ENCODE results near the gene TMEM117.
"Not testable (repeated sequence)": the region's sequence is repeated elsewhere in the genome, so short reads cannot be mapped to it uniquely, and the experiment has no call there.

The TMEM117 gene

DNA sequence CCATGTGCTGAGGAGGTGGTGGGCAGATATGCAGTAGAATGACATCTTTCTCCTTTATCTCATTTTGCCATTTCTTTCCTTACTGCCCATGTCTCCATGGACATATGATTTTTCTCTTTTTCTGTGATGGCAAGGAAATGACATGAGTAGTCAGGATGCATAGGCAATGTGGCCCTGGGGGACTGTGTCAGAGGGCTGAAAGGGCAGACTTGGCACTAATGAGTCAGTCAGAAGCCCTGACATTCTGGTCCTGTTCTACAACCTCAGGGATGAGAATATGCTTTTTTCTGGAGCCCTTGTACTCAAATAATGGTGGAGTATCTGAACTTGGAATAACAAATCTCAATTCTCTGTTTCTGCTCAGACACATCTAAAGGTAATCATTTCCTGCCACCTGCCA, 167.8 kb downstream of the TMEM117 start:
- DNase-seq = no peak
- intact Hi-C loops (cut with DNase I) = no loop called here

DNA sequence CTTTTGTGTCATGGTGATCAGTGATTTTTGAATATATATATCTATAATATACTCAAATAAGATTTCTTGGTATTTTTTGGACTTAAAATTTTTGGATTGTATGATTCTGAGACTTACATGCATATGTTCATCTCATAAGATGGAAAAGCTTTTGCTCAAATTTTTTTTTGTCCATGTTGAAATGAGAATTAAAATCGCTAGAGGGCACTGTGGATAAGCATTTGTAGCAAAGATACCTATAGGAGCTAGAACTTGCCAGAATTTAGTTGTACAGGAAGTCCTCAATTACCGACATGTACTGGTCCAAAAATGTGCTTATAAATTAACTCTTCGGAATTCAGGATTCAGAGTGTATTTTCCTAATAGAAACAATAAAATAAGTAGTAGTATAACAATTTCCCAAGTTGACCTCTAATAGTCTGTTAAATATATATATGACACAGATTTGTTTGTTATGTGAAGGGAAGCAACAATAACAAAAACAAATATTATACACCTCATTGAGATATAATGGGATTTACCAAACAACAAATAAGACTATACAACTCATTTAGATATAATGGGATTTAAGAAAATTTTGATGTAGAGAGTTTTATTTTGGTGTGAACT, 179.6 kb downstream of the TMEM117 start:
- intact Hi-C loops (cut with DNase I) = loop anchor here (2.0 to 5.0 kb wide), 2 partner anchors 862 to 915 kb away; partner anchors contain the start of gene NELL2
- no peak for DNase-seq

- DNase-seq = no peak
- intact Hi-C loops (cut with DNase I) = loop anchor here (5.0 kb wide), 1 partner anchor 860 kb away; the partner anchor contains the start of gene NELL2
These were observed 181.3 kb downstream of the TMEM117 start for GRCh38 chr12:44017216-44017615.

DNA sequence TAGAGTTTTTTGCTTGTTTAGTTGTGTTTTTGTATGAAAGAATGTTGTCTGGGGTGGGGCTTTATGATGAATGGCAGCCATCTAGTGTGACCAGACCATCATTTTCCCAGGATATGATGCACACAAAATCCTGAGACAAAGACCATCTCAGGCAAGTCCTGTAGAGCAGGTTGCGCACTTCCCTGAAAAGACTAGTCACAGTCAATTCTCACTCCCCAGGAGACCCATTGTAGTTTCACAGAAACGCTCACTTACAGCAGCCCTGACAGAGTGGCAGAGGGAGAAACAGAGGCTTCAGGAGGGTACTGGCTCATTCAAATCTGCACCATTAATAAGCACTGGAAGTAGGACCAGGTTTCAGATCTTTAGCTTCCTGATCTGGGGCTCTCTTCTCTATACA, 183.2 kb downstream of the TMEM117 start:
- intact Hi-C loops (cut with DNase I) = loop anchor here (5.0 kb wide), 1 partner anchor 858 kb away; the partner anchor contains the start of gene NELL2
- DNase-seq = no peak

DNA sequence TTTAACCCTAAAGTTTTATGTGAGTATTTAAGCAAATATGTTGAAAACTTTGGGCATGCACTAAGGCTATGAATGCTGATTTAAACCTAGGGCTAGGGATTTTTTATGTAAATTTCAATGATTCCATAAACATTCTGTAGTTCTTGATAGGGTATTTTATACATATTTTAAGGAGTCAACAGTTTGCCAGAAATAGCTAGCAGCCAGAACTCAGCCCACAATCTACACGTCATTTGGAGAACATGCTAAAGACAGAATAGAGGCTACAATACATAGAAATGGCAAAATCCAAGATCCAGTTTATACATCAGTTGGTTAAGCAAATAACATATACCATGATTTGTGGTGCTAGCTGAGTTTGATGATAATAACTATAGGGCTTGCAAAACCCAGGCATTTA, 184.7 kb downstream of the TMEM117 start:
- intact Hi-C loops (cut with DNase I) = no loop called here
- DNase-seq = no peak

DNA sequence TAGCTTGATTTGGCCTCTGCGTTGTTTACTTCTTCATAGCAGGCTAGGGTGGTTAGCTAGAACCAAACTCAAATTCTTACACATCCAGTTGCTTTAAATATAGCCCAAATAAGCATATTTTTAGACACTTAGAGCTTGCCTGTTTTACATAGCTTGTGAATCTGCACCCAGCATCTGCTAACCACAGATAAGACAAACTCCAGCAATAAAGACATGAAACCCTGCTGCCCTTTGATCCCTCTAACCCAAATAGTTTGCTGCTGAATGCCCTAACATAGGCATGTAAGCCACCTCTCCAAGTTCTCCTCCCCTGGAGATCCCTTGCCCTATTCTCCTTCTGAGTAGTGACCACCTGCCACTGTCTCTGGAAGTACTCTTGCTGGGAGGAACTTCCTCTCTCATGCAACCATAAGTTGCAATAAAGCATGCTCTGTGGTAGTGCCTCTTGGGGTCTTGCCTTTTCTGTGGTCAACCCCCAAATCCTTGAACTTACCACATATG, 185.6 kb downstream of the TMEM117 start:
- intact Hi-C loops (cut with DNase I) = no loop called here
- no peak for DNase-seq

DNA sequence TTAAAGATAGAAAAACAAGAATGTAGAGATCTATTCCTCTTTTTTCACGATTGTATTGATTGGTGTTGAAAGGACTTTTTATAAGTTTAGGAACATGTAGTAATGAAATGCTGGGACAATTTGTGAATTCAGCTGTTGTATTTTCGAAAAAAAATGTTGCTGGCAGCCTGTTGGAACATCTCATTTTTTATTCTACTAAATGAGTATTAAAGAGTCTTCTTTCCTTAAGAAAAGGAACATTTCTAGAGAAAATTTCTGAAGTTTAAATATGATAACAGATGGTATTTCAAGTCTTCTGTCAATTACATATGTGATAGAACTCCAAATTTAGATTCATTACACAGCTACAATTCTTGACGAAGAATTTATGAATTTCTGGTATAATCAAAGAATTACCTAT, 189.6 kb downstream of the TMEM117 start:
- intact Hi-C loops (cut with DNase I) = no loop called here
- no peak for DNase-seq

- no peak for DNase-seq
These were observed 190.2 kb downstream of the TMEM117 start for GRCh38 chr12:44026046-44026445.

DNA sequence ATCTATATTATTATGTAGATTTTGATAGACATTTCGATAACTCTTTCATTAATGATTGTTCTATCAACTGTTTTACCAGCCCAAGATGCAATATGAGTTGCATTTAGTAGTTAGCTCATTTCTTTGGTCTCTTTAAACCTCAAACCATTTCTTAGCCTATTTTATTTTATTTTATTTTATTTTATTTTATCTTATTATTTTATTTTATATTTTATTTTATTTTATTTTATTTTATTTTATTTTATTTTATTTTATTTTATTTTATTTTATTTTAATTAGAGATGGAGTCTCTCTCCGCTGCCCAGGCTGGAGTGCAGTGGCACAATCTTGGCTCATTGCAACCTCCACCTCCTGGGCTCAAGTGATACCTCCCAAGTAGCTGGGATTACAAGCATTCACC, 191.0 kb downstream of the TMEM117 start:
- intact Hi-C loops (cut with DNase I); DNase-seq: not testable (repeated sequence)

More at GRCh38 chr12:44026046-44026445, 190.2 kb downstream of the TMEM117 start:
- intact Hi-C loops (cut with DNase I) = no loop called here

DNA sequence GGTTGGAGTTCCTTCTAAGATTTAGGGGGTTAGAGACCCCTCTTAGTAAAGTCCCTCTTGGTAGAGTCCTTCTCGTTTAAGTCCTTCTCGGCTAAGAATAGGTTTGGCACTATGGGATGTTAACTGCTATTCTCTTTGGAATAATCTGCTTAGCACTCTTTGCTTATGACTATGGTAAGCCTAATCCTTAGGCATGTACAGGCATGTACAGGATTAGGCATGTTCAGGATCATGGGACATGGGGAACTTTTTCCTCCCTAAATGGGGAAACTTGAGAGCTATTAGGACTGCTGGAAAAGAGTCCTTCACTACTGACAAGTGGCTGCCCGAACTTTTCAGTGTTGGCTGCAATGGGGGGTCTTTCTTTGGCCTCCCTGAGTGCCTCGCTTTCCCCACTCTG, 193.3 kb downstream of the TMEM117 start:
- no peak for DNase-seq
- intact Hi-C loops (cut with DNase I) = no loop called here

DNA sequence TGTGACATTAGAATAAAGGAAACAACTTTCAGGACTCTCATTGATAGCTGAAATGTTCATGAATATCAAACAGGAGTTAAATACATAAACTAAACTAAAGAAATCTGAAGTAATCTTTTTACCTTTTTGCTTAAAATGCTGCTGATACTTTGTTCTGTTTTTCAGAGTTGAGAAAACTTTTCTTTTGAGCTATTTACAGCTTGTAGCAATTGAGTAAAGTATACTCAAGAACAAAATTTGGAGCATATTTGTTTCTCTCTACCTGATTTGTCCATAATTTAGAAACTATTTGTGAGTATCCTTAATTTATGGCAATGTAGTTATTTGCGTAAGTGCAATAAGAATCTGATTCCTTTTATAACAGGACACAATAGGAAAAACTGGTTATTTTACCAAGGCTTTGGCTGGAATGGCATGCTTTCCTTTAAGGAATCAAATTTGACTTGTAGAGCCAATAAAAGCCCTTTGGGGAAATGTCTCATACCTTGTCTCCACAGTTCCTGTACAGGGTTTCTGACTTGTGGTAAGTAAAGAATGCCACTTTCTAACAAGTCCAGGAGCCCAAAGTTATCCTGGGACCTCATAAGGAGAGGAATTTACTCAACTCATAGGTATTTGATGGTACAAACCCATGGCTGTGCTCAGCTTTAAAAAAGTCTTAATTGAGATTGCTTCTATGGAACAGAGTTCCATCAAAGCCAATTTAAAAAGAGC, 195.7 kb downstream of the TMEM117 start:
- DNase-seq = no peak
- intact Hi-C loops (cut with DNase I) = no loop called here

- intact Hi-C loops (cut with DNase I) = no loop called here
- peak in 1 of 10 donors; percentile 40 for DNase-seq
These were observed 199.0 kb downstream of the TMEM117 start for GRCh38 chr12:44034906-44035305.

- DNase-seq = peak in 3 of 10 donors; percentile 53 to 73 (median 67)
- intact Hi-C loops (cut with DNase I) = no loop called here
These were observed 201.1 kb downstream of the TMEM117 start for GRCh38 chr12:44036875-44037443.

GRCh38 chr12:44038411-44038810, 202.5 kb downstream of the TMEM117 start:
- intact Hi-C loops (cut with DNase I) = no loop called here

DNA sequence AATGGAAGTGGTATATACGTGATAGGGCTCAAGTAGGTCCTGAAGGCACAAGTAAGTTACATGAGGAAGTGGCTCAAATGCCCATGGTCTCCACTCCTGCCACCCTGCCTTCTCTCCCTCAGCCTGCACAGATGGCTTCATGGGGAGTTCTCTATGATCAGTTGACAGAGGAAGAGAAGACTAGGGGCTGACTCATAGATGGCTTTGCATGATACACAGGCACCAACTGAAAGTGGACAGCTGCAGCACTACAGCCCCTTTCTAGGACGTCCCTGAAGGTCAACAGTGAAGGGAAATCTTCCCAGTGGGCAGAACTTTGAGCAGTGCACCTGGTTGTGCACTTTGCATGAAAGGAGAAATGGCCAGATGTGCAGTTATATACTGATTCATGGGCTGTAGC, 208.6 kb downstream of the TMEM117 start:
- DNase-seq; intact Hi-C loops (cut with DNase I): not testable (repeated sequence)

More at GRCh38 chr12:44038411-44038810, 202.5 kb downstream of the TMEM117 start:
- peak in 2 of 10 donors; percentile 34 to 59 for DNase-seq

GRCh38 chr12:44046732-44047417, 211.0 kb downstream of the TMEM117 start:
- intact Hi-C loops (cut with DNase I) = no loop called here
- no peak for DNase-seq

DNA sequence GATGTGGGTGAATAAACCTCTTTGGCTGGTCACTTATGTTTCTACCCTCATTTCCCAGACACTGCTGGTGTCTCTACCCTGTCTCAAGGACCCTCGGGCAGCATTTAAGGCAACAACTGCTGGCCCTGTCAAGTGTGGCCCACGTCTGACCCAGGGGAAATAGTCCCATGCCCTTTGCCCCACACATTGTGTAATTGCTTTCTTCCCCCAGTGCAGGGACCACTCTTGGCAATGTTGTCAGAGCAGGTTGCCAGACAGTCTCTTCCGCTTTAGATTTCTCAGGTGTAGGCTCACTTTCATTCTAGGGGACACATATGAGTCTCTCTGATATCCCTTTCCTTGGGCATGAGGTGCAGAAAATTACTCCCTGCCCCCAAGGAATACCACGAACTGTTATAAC, 216.7 kb downstream of the TMEM117 start:
- DNase-seq = no peak
- intact Hi-C loops (cut with DNase I) = no loop called here

DNA sequence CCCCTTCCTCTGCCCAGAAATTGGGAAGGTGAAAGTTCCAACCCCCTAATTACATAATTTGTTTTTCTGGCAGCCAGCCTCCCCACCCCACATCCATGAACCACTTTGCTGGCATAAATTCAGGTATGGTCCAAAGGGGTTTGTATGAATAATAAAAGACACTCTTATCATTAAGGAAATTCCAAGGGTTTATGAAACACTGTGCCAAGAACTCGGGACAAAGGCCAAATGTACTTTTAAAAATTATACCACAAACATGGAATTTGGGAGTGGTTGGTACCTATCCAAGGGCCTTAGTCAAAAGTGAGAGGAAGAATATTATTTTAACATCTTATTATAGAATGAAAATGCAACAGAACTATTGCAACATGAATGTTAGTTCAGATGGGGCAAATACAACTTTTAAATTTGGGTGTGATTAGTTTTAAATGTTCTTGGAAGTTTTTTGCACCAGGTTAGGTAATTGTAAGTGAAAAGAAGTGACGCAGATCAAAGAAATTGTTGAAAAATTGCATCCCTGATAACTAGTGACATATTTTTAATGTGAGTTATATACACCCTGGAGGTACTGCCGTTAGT, 217.8 kb downstream of the TMEM117 start:
- no peak for DNase-seq
- intact Hi-C loops (cut with DNase I) = no loop called here

GRCh38 chr12:44054281-44054680, 218.4 kb downstream of the TMEM117 start:
- no peak for DNase-seq
- intact Hi-C loops (cut with DNase I) = no loop called here

GRCh38 chr12:44058366-44058765, 222.5 kb downstream of the TMEM117 start:
- DNase-seq = no peak
- intact Hi-C loops (cut with DNase I) = no loop called here

Measured in posterior cingulate gyrus (tissue), 11 donors.